CD4-positive, alpha-beta T cell treated with Interleukin-15 for 1 hour (primary cell): Measurements from ENCODE around the gene FIG4.
"Not testable (repeated sequence)": the region's sequence is repeated elsewhere in the genome, so short reads cannot be mapped to it uniquely, and the experiment has no call there.

ENCODE experiments used
- DNase-seq: peaks from one replicate; pipeline ENCODE4 v3.0.0-alpha.2; 2020

FIG4 gene

GRCh38 chr6:109864050-109864449 lies 173.0 kb downstream of the FIG4 start:
- DNase-seq = no peak

DNA sequence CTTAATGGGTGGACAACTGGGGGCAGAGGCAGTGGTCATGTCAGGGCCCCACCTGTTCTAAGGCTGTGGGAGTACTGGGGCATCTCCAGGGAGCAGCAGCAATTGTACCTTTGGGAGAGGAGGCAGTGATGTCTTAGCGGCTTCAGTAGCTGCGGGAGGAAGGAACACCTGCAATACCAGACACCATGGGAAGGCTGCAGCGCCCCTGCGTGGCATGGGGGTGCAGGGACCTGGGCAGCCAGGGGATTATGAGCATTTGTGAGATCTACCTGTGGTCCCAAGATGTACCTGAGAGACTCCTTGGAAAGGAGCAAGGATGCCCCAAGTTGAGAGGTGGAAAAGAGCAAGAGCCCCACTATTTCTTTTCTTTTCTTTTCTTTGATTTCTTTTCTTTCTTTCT lies 174.9 kb downstream of the FIG4 start:
- no peak for DNase-seq

DNA sequence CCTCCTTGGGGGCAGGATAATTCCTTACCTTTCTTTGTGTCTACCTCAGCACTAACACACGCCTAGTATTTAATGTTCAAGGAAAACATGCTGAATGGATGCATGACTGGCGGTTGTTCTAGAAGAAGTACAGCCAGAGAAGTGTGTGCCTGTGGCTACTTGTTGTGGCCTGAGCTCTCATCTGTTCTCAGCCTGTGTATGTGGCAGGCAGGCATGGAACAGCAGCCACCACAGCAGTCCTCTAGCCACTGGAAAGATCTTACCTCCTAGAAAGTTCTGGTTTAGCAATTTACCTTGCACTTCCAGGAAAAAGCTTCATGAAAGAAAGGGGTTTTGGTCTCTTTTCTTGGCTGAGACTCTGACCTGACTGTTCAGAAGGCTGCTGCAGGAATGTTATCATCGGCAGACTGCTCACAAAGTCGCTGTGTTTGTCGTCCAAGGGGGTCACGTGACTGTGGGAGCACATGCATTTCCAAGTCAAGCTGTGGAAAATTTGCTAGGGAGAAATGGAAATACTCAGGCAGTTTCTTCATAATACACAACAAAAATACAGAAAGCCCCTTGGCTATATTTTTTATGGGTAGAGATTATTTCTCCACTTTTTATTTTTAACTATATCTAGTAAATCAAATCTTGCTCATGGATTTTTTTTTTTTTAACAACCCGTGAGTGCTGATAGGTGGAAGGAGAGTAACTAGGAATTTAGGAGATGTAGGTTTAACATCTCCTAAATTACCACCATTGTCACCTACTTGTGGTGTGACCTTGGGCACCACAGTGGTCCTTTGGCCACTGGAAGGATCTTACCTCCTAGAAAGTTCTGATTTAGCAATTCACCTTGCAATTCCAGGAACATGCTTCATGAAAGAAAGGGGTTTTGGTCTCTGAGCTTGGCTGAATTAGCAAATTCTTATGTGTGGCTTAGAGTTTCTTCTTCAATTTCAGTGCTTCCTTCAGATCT lies 176.2 kb downstream of the FIG4 start:
- no peak for DNase-seq

GRCh38 chr6:109867970-109868358 lies 176.9 kb downstream of the FIG4 start:
- DNase-seq = no peak

- not testable (repeated sequence) for DNase-seq
These were observed 178.4 kb downstream of the FIG4 start for GRCh38 chr6:109869398-109870088.

DNA sequence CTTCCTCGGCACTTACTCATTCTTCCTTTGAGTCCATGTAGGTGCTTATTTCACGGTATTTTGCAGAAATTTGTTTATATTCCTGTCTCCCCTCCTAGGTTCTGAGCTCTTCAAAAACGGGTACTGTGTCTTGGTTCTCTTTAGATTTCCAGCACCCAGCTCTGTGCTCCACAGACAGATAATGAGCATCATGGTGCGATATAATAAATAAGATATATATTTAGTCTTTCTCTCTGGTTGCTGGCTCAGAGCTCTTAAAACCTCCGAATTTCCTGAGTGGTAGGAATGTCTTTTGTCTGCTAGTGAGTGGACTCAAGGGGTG lies 179.0 kb downstream of the FIG4 start:
- no peak for DNase-seq

DNA sequence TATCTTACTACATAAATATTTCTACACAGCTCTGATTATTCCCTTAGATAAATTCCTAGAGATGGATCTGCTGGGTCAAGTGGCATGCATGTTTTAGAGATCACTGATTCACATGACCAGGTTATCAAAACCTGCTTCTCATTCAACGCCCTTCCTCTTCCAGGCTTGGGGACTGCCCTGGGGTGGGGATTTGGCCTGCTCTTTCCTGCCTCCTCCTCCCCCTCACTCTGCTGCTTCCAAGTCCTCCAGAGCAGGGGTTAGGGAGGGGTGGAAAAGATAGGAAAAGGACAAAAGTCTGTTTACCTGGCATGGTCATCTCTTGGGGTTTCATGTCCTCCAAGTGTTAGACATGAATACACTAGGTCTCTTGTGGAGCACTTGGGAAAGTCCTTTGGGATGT lies 181.5 kb downstream of the FIG4 start:
- DNase-seq = no peak

GRCh38 chr6:109872968-109873545 lies 182.0 kb downstream of the FIG4 start:
- peak; percentile 18 for DNase-seq

DNA sequence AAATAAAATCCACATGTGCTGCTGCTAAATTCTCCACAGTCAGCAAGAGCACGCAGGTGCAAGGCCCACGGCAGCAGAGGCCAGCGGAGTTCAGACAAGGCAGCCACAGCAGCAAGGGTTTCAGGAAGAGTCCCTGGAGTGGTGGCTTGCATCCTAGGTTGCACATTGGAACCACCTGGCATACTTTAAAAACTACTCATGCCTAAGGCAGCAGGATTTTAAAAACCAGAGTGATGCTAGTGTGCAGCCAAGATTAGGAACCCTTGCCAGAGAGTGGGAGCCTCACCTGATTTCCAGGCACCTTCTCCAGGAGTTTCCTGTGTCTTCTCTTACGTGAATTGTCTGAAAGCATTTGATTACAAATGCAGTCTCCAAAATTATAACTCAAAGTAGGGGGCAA lies 183.0 kb downstream of the FIG4 start:
- DNase-seq = no peak

GRCh38 chr6:109874621-109875020 lies 183.5 kb downstream of the FIG4 start:
- DNase-seq = no peak
